Thymus (tissue), 11 donors: Measurements from ENCODE around the gene ABHD3. TPM values are rescaled to one million over a fixed set of nuclear protein-coding genes. Genes with fewer than 3 reads are reported as not detected.
A peak's percentile ranks its signal among the peaks of the same experiment; 100 is the strongest.
"Not testable (repeated sequence)": the region's sequence is repeated elsewhere in the genome, so short reads cannot be mapped to it uniquely, and the experiment has no call there.

Experiments used
- DNase-seq, 9 donors: peaks; one replicate each; pipeline ENCODE4 v3.0.0-alpha.2; 2013; ENCODE audit warnings: low spot score in 9 of 9, low read depth in 6 of 9, missing footprints in 1 of 9
- H3K27ac ChIP-seq, 2 donors: one replicate each; pipeline ENCODE4 v1.5.1; 2013; ENCODE audit warnings: control low read depth in 1 of 2, low read depth in 1 of 2, low read length in 1 of 2, mild to moderate bottlenecking in 1 of 2, moderate library complexity in 1 of 2
- H3K27me3 ChIP-seq, 2 donors: one replicate each; pipeline ENCODE4 v1.5.1; 2013; ENCODE audit warnings: low read length in 1 of 2; ENCODE audit not compliant: control insufficient read depth in 2 of 2, insufficient read depth in 1 of 2
- H3K36me3 ChIP-seq, 2 donors: one replicate each; pipeline ENCODE4 v1.5.1; 2013; ENCODE audit warnings: low read length in 1 of 2, mild to moderate bottlenecking in 1 of 2, moderate library complexity in 1 of 2; ENCODE audit not compliant: control insufficient read depth in 2 of 2, insufficient read depth in 2 of 2
- H3K4me1 ChIP-seq, 2 donors: one replicate each; pipeline ENCODE4 v1.5.1; 2013; ENCODE audit warnings: low read length in 2 of 2; ENCODE audit not compliant: control insufficient read depth in 2 of 2, insufficient read depth in 2 of 2
- H3K4me3 ChIP-seq, 2 donors: one replicate each; pipeline ENCODE4 v1.5.1; 2013; ENCODE audit warnings: low read length in 2 of 2, control low read depth in 1 of 2, mild to moderate bottlenecking in 1 of 2
- H3K9me3 ChIP-seq, 2 donors: one replicate each; pipeline ENCODE4 v1.5.1; 2013; ENCODE audit warnings: low read length in 1 of 2, mild to moderate bottlenecking in 1 of 2; ENCODE audit not compliant: control insufficient read depth in 2 of 2, insufficient read depth in 1 of 2
- WGBS: extraction: QIAGEN DNeasy Blood & Tissue Kit; methylation state at CpG from one replicate; pipeline ENCODE4 v1.1.7; 2013; 5-methylcytosine and 5-hydroxymethylcytosine counted together
- polyA plus RNA-seq: library from polyadenylated mRNA; stranded (reverse); fragments of 200-250 nt; gene quantifications from one replicate; pipeline ENCODE4 v1.2.3, GENCODE V29; 2013
- total RNA-seq: library from RNA; stranded (reverse); fragments of 120-200 nt; gene quantifications from one replicate; pipeline ENCODE4 v1.2.4, GENCODE V29; 2013
- donor health status: healthy.

The ABHD3 gene
- total and polyA plus RNA-seq, 2 donors = 25.7 to 77.9 TPM

GRCh38 chr18:21725201-21725600, 20.6 kb upstream of the ABHD3 start:
- no peaks in the 10 kb centered on the region for H3K27me3 ChIP-seq
- DNase-seq = no peak
- H3K4me3 ChIP-seq = no peak overlapping the region
- H3K4me1 ChIP-seq = no peaks in the 10 kb centered on the region
- no peaks in the 10 kb centered on the region for H3K9me3 ChIP-seq
- H3K27ac ChIP-seq = no peak overlapping the region
- no peaks in the 10 kb centered on the region for H3K36me3 ChIP-seq
- 96% methylated on average over 4 of the region's 4 CpGs for WGBS

- H3K27ac ChIP-seq = no peak overlapping the region
- 96% methylated on average over 2 of the region's 2 CpGs for WGBS
- no peaks in the 10 kb centered on the region for H3K27me3 ChIP-seq
- H3K9me3 ChIP-seq = no peaks in the 10 kb centered on the region
- no peak for DNase-seq
- H3K36me3 ChIP-seq = no peaks in the 10 kb centered on the region
- H3K4me1 ChIP-seq = no peaks in the 10 kb centered on the region
- no peak overlapping the region for H3K4me3 ChIP-seq
Observed at GRCh38 chr18:21722687-21723086, 18.1 kb upstream of the ABHD3 start.

- Histone ChIP-seq H3K27me3 (no peaks in the 10 kb centered on the region), H3K4me1 (peaks cover 7 to 8% of the 10 kb centered on the region in 2 donors), H3K27ac (no peak overlapping the region), H3K4me3 (no peak overlapping the region), H3K36me3 (no peaks in the 10 kb centered on the region), H3K9me3 (no peaks in the 10 kb centered on the region)
- WGBS = 100% methylated on average over 1 of the region's 1 CpG
- DNase-seq = no peak
Observed at GRCh38 chr18:21714474-21714873, 9.9 kb upstream of the ABHD3 start.

GRCh38 chr18:21707130-21707529, 2.6 kb upstream of the ABHD3 start:
- not testable (repeated sequence) for H3K9me3 ChIP-seq, DNase-seq, H3K4me3 ChIP-seq, H3K27me3 ChIP-seq, H3K36me3 ChIP-seq, H3K27ac ChIP-seq
- peaks cover 19 to 22% of the 10 kb centered on the region in 2 donors for H3K4me1 ChIP-seq
- 98% methylated on average over 7 of the region's 7 CpGs for WGBS

- H3K36me3 ChIP-seq = peaks cover 0 to 6% of the 10 kb centered on the region in 2 donors
- no peak overlapping the region for H3K4me3 ChIP-seq
- DNase-seq = no peak
- H3K4me1 ChIP-seq = peaks cover 19 to 22% of the 10 kb centered on the region in 2 donors
- 98% methylated on average over 28 of the region's 28 CpGs for WGBS
- H3K9me3 ChIP-seq = peaks cover 0 to 3% of the 10 kb centered on the region in 2 donors
- H3K27me3 ChIP-seq = no peaks in the 10 kb centered on the region
- no peak overlapping the region for H3K27ac ChIP-seq
Observed at GRCh38 chr18:21706386-21706865, 1.9 kb upstream of the ABHD3 start.

GRCh38 chr18:21703241-21703820, 1.2 kb downstream of the ABHD3 start:
- DNase-seq = peak in 6 of 9 donors; percentile 33 to 63 (median 47)

GRCh38 chr18:21702602-21703001, 2.0 kb downstream of the ABHD3 start:
- 98% methylated on average over 5 of the region's 5 CpGs for WGBS
- Histone ChIP-seq H3K27me3 (no peaks in the 10 kb centered on the region), H3K27ac (no peak overlapping the region), H3K36me3 (peaks cover 3 to 16% of the 10 kb centered on the region in 2 donors), H3K4me3 (peak overlapping the region in 1 of 2 donors; percentile 89), H3K4me1 (peaks cover 2 to 8% of the 10 kb centered on the region in 2 donors), H3K9me3 (peaks cover 0 to 3% of the 10 kb centered on the region in 2 donors)
- no peak for DNase-seq

More at GRCh38 chr18:21703241-21703820, 1.2 kb downstream of the ABHD3 start:
- H3K36me3 ChIP-seq = peaks cover 3 to 16% of the 10 kb centered on the region in 2 donors
- peaks cover 2 to 8% of the 10 kb centered on the region in 2 donors for H3K4me1 ChIP-seq
- H3K27me3 ChIP-seq = no peaks in the 10 kb centered on the region
- under 1% methylated on average over 17 of the region's 17 CpGs for WGBS
- peak overlapping the region; percentile 92 to 95 for H3K27ac ChIP-seq
- peak overlapping the region; percentile 83 to 89 for H3K4me3 ChIP-seq
- peaks cover 0 to 3% of the 10 kb centered on the region in 2 donors for H3K9me3 ChIP-seq

GRCh38 chr18:21701621-21702020, 3.0 kb downstream of the ABHD3 start:
- no peak overlapping the region for H3K4me3 ChIP-seq
- peaks cover 3 to 16% of the 10 kb centered on the region in 2 donors for H3K36me3 ChIP-seq
- no peak overlapping the region for H3K27ac ChIP-seq
- H3K27me3 ChIP-seq = no peaks in the 10 kb centered on the region
- DNase-seq = no peak
- WGBS = 95% methylated on average over 2 of the region's 2 CpGs
- peaks cover 2 to 8% of the 10 kb centered on the region in 2 donors for H3K4me1 ChIP-seq
- peaks cover 0 to 3% of the 10 kb centered on the region in 2 donors for H3K9me3 ChIP-seq

- no peak overlapping the region for H3K27ac ChIP-seq
- H3K36me3 ChIP-seq = peaks cover 3 to 20% of the 10 kb centered on the region in 2 donors
- WGBS = 97% methylated on average over 6 of the region's 6 CpGs
- no peak overlapping the region for H3K4me3 ChIP-seq
- peaks cover 2 to 8% of the 10 kb centered on the region in 2 donors for H3K4me1 ChIP-seq
- no peaks in the 10 kb centered on the region for H3K9me3 ChIP-seq
- no peaks in the 10 kb centered on the region for H3K27me3 ChIP-seq
- no peak for DNase-seq
Observed at GRCh38 chr18:21700528-21701075, 4.0 kb downstream of the ABHD3 start.
